Measurements from ENCODE around the gene FEM1B.

The FEM1B gene

GRCh38 chr15:68228971-68229385, 48.6 kb upstream of the FEM1B start (continued):
- peak; percentile 13; the same call in 1 of the 2 replicates for TF ChIP-seq KLF1 (tag by site-specific recombination; IDR thresholded peaks at IDR 0.05)
- TF ChIP-seq BCL11A (tag by site-specific recombination; IDR thresholded peaks at IDR 0.05; ENCODE audit: low read depth), result no peak
- TF ChIP-seq TSHZ1 (tag by site-specific recombination; IDR thresholded peaks at IDR 0.05; ENCODE audit: borderline replicate concordance), result no peak
- no peak for TF ChIP-seq ZNF266 (tag by site-specific recombination; IDR thresholded peaks at IDR 0.05; ENCODE audit: low read depth)
- TF ChIP-seq ZNF175 (tag by site-specific recombination; IDR thresholded peaks at IDR 0.05), result no peak
- TF ChIP-seq ZBTB20 (tag by site-specific recombination; IDR thresholded peaks at IDR 0.05), result peak; percentile 73; the same call in 1 of the 2 replicates
- no peak for TF ChIP-seq SCRT2 (tag by site-specific recombination; IDR thresholded peaks at IDR 0.05)
- TF ChIP-seq ZNF138 (tag by site-specific recombination; IDR thresholded peaks at IDR 0.05; ENCODE audit: borderline replicate concordance), result 0 out of 2 replicates have a peak, but pooled peaks have one; percentile 10
- TF ChIP-seq ZNF184 (tag by site-specific recombination; IDR thresholded peaks at IDR 0.05), result no peak
- TF ChIP-seq PRDM10 (tag by site-specific recombination; IDR thresholded peaks at IDR 0.05), result no peak
- no peak for TF ChIP-seq ZBTB44 (tag by site-specific recombination; IDR thresholded peaks at IDR 0.05)
- no peak for TF ChIP-seq ZNF324 (tag by site-specific recombination; IDR thresholded peaks at IDR 0.05)
- TF ChIP-seq ZNF140 (tag by site-specific recombination; IDR thresholded peaks at IDR 0.05), result no peak
- no peak for TF ChIP-seq ZNF350 (tag by site-specific recombination; IDR thresholded peaks at IDR 0.05)
- TF ChIP-seq ZNF596 (tag by site-specific recombination; IDR thresholded peaks at IDR 0.05), result no peak
- no peak for TF ChIP-seq ZNF529 (tag by site-specific recombination; IDR thresholded peaks at IDR 0.05; ENCODE audit: insufficient replicate concordance)
- TF ChIP-seq ZNF521 (tag by site-specific recombination; IDR thresholded peaks at IDR 0.05), result no peak
- peak; percentile 57; the same call in 1 of the 2 replicates for TF ChIP-seq ZFP69B (tag by site-specific recombination; IDR thresholded peaks at IDR 0.05)
- no peak for TF ChIP-seq KLF16 (tag by site-specific recombination; IDR thresholded peaks at IDR 0.05)
- no peak for TF ChIP-seq ZNF580 (tag by site-specific recombination; IDR thresholded peaks at IDR 0.05)
- no peak for TF ChIP-seq SETDB1 (IDR thresholded peaks at IDR 0.05; ENCODE audit: insufficient read length, low read length)
- peak; percentile 27; the same call in 1 of the 2 replicates for TF ChIP-seq ZNF600 (tag by site-specific recombination; IDR thresholded peaks at IDR 0.05)
- TF ChIP-seq HIC1 (tag by site-specific recombination; IDR thresholded peaks at IDR 0.05), result no peak
- TF ChIP-seq ZNF677 (tag by site-specific recombination; IDR thresholded peaks at IDR 0.05), result no peak
- no peak for TF ChIP-seq ZNF510 (tag by site-specific recombination; IDR thresholded peaks at IDR 0.05; ENCODE audit: insufficient replicate concordance)
- peak; percentile 95 for TF ChIP-seq ZNF335 (tag by site-specific recombination; conservative IDR thresholded peaks at IDR 0.05)
- TF ChIP-seq ZNF362 (tag by site-specific recombination; IDR thresholded peaks at IDR 0.05), result no peak
- no peak for TF ChIP-seq ZNF221 (tag by site-specific recombination; IDR thresholded peaks at IDR 0.05; ENCODE audit: borderline replicate concordance)
